RWPE2 (cell line): ENCODE measurements around the gene KNCN.

Experiments
- ATAC-seq: fragments of 200-7000 bp; cut with Tn5 transposase; 3 replicates; pipeline ENCODE4 v1.9.1; 2021; ENCODE audit warnings: low read depth
- DNase-seq: peaks from one replicate; pipeline ENCODE4 v3.0.0-alpha.2; 2020; ENCODE audit warnings: low spot score
- H3K27ac ChIP-seq: fragments of 450-650 bp; 2 replicates; pipeline ENCODE4 v1.5.1; 2017; ENCODE audit warnings: mild to moderate bottlenecking; ENCODE audit not compliant: poor library complexity, severe bottlenecking
- H3K27me3 ChIP-seq: fragments of 250-450 bp; sonication (Bioruptor Pico); 2 replicates; pipeline ENCODE4 v1.5.1; 2021; ENCODE audit warnings: mild to moderate bottlenecking, moderate library complexity; ENCODE audit not compliant: insufficient read depth, poor library complexity, severe bottlenecking
- H3K36me3 ChIP-seq: fragments of 250-450 bp; sonication (Bioruptor Pico); 2 replicates; pipeline ENCODE4 v1.5.1; 2020; ENCODE audit warnings: low read depth, mild to moderate bottlenecking, moderate library complexity
- H3K4me1 ChIP-seq: fragments of 250-450 bp; sonication (Bioruptor Pico); 2 replicates; pipeline ENCODE4 v1.5.1; 2021; ENCODE audit warnings: mild to moderate bottlenecking, moderate library complexity; ENCODE audit not compliant: insufficient read depth, poor library complexity, severe bottlenecking
- H3K4me3 ChIP-seq: fragments of 250-450 bp; sonication (Bioruptor Pico); 2 replicates; pipeline ENCODE4 v1.5.1; 2021; ENCODE audit warnings: mild to moderate bottlenecking, moderate library complexity; ENCODE audit not compliant: severe bottlenecking
- H3K9me3 ChIP-seq: fragments of 250-450 bp; sonication (Bioruptor Pico); 2 replicates; pipeline ENCODE4 v1.5.1; 2021; ENCODE audit warnings: mild to moderate bottlenecking, moderate library complexity; ENCODE audit not compliant: severe bottlenecking
- CTCF ChIP-seq: fragments of 450-650 bp; IDR thresholded peaks from one replicate; pipeline ENCODE4 v1.5.1; 2017; ENCODE audit warnings: mild to moderate bottlenecking, moderate library complexity; ENCODE audit not compliant: poor library complexity, severe bottlenecking

KNCN gene

GRCh38 chr1:46525253-46525983 is 26.0 kb downstream of the KNCN start:
- H3K36me3 ChIP-seq = no peaks in the 10 kb centered on the region
- DNase-seq = no peak
- no peaks in the 10 kb centered on the region for H3K9me3 ChIP-seq
- peaks cover 16% of the 10 kb centered on the region for H3K4me1 ChIP-seq
- no peak overlapping the region for H3K27ac ChIP-seq
- ATAC-seq = no peak
- no peak for TF ChIP-seq CTCF
- no peak overlapping the region for H3K4me3 ChIP-seq
- no peaks in the 10 kb centered on the region for H3K27me3 ChIP-seq

GRCh38 chr1:46524843-46525242 is 26.6 kb downstream of the KNCN start:
- H3K4me1 ChIP-seq = peaks cover 21% of the 10 kb centered on the region
- H3K27me3 ChIP-seq = no peaks in the 10 kb centered on the region
- no peaks in the 10 kb centered on the region for H3K36me3 ChIP-seq
- no peak for TF ChIP-seq CTCF
- no peak for DNase-seq
- no peak overlapping the region for H3K4me3 ChIP-seq
- H3K9me3 ChIP-seq = no peaks in the 10 kb centered on the region
- no peak overlapping the region for H3K27ac ChIP-seq
- ATAC-seq = no peak

- TF ChIP-seq CTCF = no peak
- Histone ChIP-seq H3K27ac (no peak overlapping the region), H3K27me3 (no peaks in the 10 kb centered on the region), H3K36me3 (no peaks in the 10 kb centered on the region), H3K4me1 (peaks cover 23% of the 10 kb centered on the region), H3K9me3 (no peaks in the 10 kb centered on the region), H3K4me3 (no peak overlapping the region)
- no peak for ATAC-seq
- DNase-seq = no peak
Measured at GRCh38 chr1:46523496-46524353, 27.7 kb downstream of the KNCN start.

- no peak for TF ChIP-seq CTCF
- ATAC-seq = no peak
- no peak overlapping the region for H3K4me3 ChIP-seq
- no peaks in the 10 kb centered on the region for H3K9me3 ChIP-seq
- no peak for DNase-seq
- no peaks in the 10 kb centered on the region for H3K27me3 ChIP-seq
- H3K27ac ChIP-seq = no peak overlapping the region
- H3K36me3 ChIP-seq = no peaks in the 10 kb centered on the region
- peaks cover 23% of the 10 kb centered on the region for H3K4me1 ChIP-seq
Measured at GRCh38 chr1:46522969-46523320, 28.5 kb downstream of the KNCN start.
